Transverse colon (tissue), 4 donors: ENCODE data around the gene ARHGAP12. TPM values are rescaled to one million over a fixed set of nuclear protein-coding genes. Genes with fewer than 3 reads are reported as not detected.

Experiments
- DNase-seq: peaks from one replicate; pipeline ENCODE4 v3.0.0-alpha.2; 2019
- H3K27ac ChIP-seq, 4 donors: fragments of 200-600 bp; sonication (generic); 2 replicates each; pipeline ENCODE4 v1.5.1; 2016 to 2018; ENCODE audit warnings: inconsistent platforms in 4 of 4
- H3K27me3 ChIP-seq: fragments of 200-600 bp; sonication (generic); 2 replicates; pipeline ENCODE4 v1.5.1; 2017; ENCODE audit warnings: inconsistent platforms
- H3K36me3 ChIP-seq, 4 donors: fragments of 200-600 bp; sonication (generic); 2 replicates each; pipeline ENCODE4 v1.5.1; 2017 to 2019; ENCODE audit warnings: inconsistent platforms in 4 of 4
- H3K4me1 ChIP-seq, 4 donors: fragments of 200-600 bp; sonication (generic); 2 replicates each; pipeline ENCODE4 v1.5.1; 2017 to 2020; ENCODE audit warnings: inconsistent platforms in 4 of 4
- H3K4me3 ChIP-seq, 4 donors: fragments of 200-600 bp; sonication (generic); 1 replicate in 1 of 4; 2 replicates in 3 of 4; pipeline versions ENCODE4 v1.5.1 to v1.6.1; 2017 to 2019; ENCODE audit warnings: inconsistent platforms in 4 of 4
- H3K9me3 ChIP-seq, 2 donors: fragments of 200-600 bp; sonication (generic); 2 replicates each; pipeline ENCODE4 v1.5.1; 2017 to 2019; ENCODE audit warnings: inconsistent platforms in 2 of 2
- EP300 ChIP-seq: sonication (generic); formaldehyde crosslinking; IDR thresholded peaks from one replicate; pipeline ENCODE4 v1.6.1; 2017; ENCODE audit warnings: antibody characterized with exemption, low read depth
- POLR2A ChIP-seq: fragments of 450-650 bp; IDR thresholded peaks from one replicate; pipeline ENCODE4 v1.6.1; 2016; ENCODE audit warnings: antibody characterized with exemption, mild to moderate bottlenecking, moderate library complexity
- POLR2AphosphoS5 ChIP-seq, 3 donors: sonication (generic); formaldehyde crosslinking; IDR thresholded peaks; one replicate each; pipeline ENCODE4 v1.6.1; 2016; ENCODE audit warnings: antibody characterized with exemption in 3 of 3
- WGBS, 2 donors: methylation state at CpG; one replicate each; pipeline ENCODE4 v1.1.5; 2018; ENCODE audit warnings: low coverage in 1 of 2; 5-methylcytosine and 5-hydroxymethylcytosine counted together
- in situ Hi-C, 4 donors: fragments of 200-750 bp; cut with MboI; loops; one replicate each; pipeline versions ENCODE4 v1.15.0 to v1.15.1; 2017; ENCODE audit warnings: low sequenced_read_pairs in 3 of 4, low pct_ligation_motif_present in 1 of 4, low pct_unique_long_range_greater_than_20kb in 1 of 4
- intact Hi-C: fragments of 100-400 bp; cut with DNase I; formaldehyde crosslinking; loops from one replicate; pipeline ENCODE4 v1.15.1; 2023; ENCODE audit warnings: low total_unique reads
- total RNA-seq, 4 donors: library from RNA; depleted of rRNA; stranded (reverse); fragments of >200 nt; gene quantifications; one replicate each; pipeline ENCODE4 v1.1.0, GENCODE V29; 2016
- TF ChIP-seq, protein P1 (sequence below), 5 experiments: fragments of 200-600 bp in 3 of 5; fragments of 450-650 bp in 2 of 5; sonication (generic) in 3 of 5; IDR thresholded peaks; 1 replicate in 2 of 5; 2 replicates in 3 of 5; pipeline ENCODE4 v1.5.1; 2016 to 2017; ENCODE audit warnings: antibody characterized with exemption in 5 of 5, inconsistent platforms in 3 of 5, mild to moderate bottlenecking in 2 of 5, moderate library complexity in 1 of 5

ARHGAP12 gene
- total RNA-seq, 4 donors from 2014 or later: 19.9 to 60.5 (median 46.1) TPM

DNA sequence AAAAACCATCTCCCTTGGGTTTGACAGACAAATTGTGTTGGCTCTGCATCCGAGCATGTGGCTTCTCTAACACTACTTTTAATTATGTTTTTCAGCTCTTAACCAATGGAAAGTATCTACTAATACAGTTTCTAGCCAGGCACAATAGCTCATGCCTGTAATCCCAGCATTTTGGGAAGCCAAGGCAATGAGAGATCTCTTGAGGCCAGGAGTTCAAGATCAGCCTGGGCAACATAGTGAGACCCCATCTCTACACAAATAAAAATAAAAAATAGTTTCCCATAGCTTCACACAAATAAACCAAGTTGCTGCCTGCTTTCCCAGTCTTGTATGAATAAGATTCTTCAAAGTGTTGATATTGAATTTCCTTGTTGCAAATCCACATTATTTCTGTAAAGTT, 13.8 kb upstream of the ARHGAP12 start:
- no peaks in the 10 kb centered on the region for H3K9me3 ChIP-seq
- no peak for DNase-seq
- H3K27ac ChIP-seq: no peak overlapping the region
- TF ChIP-seq POLR2A (no peak), POLR2AphosphoS5 (IDR thresholded peaks at IDR 0.05) (no peak), EP300 (no peak)
- TF ChIP-seq, protein P1, sequence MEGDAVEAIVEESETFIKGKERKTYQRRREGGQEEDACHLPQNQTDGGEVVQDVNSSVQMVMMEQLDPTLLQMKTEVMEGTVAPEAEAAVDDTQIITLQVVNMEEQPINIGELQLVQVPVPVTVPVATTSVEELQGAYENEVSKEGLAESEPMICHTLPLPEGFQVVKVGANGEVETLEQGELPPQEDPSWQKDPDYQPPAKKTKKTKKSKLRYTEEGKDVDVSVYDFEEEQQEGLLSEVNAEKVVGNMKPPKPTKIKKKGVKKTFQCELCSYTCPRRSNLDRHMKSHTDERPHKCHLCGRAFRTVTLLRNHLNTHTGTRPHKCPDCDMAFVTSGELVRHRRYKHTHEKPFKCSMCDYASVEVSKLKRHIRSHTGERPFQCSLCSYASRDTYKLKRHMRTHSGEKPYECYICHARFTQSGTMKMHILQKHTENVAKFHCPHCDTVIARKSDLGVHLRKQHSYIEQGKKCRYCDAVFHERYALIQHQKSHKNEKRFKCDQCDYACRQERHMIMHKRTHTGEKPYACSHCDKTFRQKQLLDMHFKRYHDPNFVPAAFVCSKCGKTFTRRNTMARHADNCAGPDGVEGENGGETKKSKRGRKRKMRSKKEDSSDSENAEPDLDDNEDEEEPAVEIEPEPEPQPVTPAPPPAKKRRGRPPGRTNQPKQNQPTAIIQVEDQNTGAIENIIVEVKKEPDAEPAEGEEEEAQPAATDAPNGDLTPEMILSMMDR (IDR thresholded peaks at IDR 0.05): no peak
- 71 to 94% methylated on average over 1 of the region's 1 CpG for WGBS, 2 donors
- no peaks in the 10 kb centered on the region for H3K27me3 ChIP-seq
- peaks cover 5 to 27% (median 12%) of the 10 kb centered on the region in 4 donors for H3K4me1 ChIP-seq
- no peaks in the 10 kb centered on the region for H3K36me3 ChIP-seq
- in situ Hi-C loops (loop anchor here in 2 of 4 donors (10.0 kb wide), 1 partner anchor 78 kb away; no protein-coding TSS in a partner anchor), intact Hi-C loops (loop anchor here (10.0 kb wide), 1 partner anchor 78 kb away; no protein-coding TSS in a partner anchor)
- no peak overlapping the region for H3K4me3 ChIP-seq

DNA sequence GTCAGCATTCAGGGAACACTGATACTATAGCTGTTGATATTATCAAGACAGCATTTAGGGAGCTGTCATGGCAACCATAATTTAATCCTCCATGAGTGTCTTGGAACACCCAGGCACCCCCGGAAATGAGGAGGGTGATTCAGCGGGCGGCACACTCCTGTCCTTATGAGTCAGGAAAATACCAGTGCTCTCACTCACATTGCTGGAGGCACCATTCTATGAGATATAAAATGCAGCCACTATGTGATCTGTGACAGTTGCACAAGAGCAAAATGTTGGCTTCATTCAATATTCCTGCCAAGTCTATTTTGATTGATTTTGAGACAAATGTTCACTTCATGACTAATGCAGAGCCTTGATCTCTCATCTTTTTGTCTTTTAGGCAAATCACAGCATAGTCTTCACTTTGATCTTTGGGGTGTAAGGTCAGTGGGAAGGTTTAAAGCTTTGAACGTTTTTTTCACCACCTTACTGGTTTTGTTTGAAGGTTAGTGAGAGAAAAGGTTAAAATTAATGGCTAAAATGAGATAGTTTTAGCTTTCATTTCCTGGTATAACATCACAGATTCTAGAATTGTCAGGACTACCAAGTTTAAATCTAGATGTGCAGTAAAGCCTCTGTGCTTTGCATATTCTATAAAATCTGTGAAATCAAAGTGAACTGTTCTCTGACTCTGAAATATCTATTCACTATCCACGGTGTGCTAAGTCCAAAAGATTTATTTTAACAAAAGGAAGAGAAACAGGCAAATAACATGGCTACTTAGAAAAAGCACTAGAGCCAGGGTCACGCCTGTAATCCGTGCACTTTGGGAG, 12.4 kb upstream of the ARHGAP12 start:
- H3K4me1 ChIP-seq: peaks cover 0 to 27% (median 13%) of the 10 kb centered on the region in 4 donors
- H3K4me3 ChIP-seq: no peak overlapping the region
- peak; percentile 40 for DNase-seq
- 56 to 59% methylated on average over 4 to 7 of the region's 7 CpGs for WGBS, 2 donors
- H3K27me3 ChIP-seq: no peaks in the 10 kb centered on the region
- intact Hi-C loops: loop anchor here (10.0 kb wide), 1 partner anchor 76 kb away; no protein-coding TSS in a partner anchor
- TF ChIP-seq, protein P1 (IDR thresholded peaks at IDR 0.05): no peak
- no peak for TF ChIP-seq POLR2AphosphoS5 (IDR thresholded peaks at IDR 0.05)
- no peak for TF ChIP-seq POLR2A
- no peak for TF ChIP-seq EP300
- H3K9me3 ChIP-seq: no peaks in the 10 kb centered on the region
- in situ Hi-C loops: loop anchor here in 2 of 4 donors (10.0 kb wide), 1 partner anchor 76 kb away; no protein-coding TSS in a partner anchor
- H3K27ac ChIP-seq: no peak overlapping the region
- no peaks in the 10 kb centered on the region for H3K36me3 ChIP-seq

DNA sequence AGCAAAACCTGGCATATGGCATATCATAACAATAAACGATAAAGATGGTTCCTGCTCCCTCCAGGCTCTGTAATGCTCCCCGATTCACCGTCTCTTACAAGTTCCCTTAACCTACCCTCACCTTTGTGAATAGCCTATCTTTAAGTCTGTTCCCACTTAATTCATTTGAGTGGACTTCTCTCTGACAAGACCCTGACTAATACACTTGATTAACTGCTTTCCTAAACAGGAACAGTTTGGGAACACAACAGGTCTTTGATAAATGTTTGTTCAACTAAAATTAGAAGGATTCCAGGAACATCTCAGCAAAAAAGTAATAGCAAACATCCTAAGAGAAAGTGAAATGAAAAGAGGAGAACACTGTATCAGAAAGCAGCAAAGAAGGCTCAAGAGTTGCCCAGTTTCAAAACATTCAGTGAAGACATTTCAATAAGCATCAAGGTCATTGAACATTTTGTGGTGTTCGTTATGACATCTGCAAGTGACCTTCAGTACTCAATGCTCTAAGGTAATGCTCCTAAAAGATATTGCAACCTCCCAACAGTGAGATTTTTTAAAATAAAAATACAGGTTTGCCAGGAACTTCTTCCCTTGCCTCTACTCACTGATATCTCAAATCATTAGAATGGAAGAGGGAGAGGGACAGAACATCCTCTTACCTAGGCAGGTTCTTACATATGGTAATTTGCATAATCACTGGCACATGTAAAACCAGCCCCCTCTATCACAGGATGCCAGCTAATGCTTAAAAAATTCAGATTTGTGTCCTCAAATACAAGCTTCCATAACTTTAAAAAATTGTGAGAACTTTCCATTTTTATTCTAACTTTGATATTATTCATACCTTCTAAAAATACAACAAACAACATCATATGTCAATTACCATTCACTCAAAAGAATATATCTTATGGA, 11.4 kb upstream of the ARHGAP12 start:
- Histone ChIP-seq H3K27ac (no peak overlapping the region), H3K4me1 (peaks cover 0 to 25% (median 13%) of the 10 kb centered on the region in 4 donors), H3K9me3 (no peaks in the 10 kb centered on the region), H3K27me3 (no peaks in the 10 kb centered on the region), H3K36me3 (no peaks in the 10 kb centered on the region), H3K4me3 (no peak overlapping the region)
- TF ChIP-seq POLR2A (no peak), POLR2AphosphoS5 (IDR thresholded peaks at IDR 0.05) (no peak), EP300 (no peak)
- TF ChIP-seq, protein P1 (IDR thresholded peaks at IDR 0.05): no peak
- intact Hi-C loops (loop anchor here (10.0 kb wide), 1 partner anchor 75 kb away; no protein-coding TSS in a partner anchor), in situ Hi-C loops (loop anchor here in 2 of 4 donors (10.0 kb wide), 1 partner anchor 75 kb away; no protein-coding TSS in a partner anchor)
- no peak for DNase-seq
- 83 to 90% methylated on average over 3 to 4 of the region's 4 CpGs for WGBS, 2 donors

DNA sequence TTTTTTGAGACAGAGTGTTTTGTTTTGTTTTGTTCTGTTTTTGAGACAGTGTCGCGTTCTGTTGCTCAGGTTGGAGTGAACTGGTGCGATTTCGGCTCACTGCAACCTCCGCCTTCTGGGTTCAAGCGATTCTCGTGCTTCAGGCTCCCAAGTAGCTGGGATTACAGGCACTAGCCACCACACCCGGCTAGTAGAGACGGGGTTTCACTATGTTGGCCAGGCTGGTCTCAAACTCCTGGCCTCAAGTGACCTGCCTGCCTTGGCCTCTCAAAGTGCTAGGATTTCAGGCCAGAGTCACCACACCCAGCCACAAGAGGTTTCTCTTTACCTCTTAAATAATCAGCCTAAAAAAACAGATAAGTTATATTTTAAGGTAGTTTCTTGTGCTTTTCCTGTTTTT, 8.7 kb upstream of the ARHGAP12 start:
- in situ Hi-C loops: no loop called here
- no peak for TF ChIP-seq POLR2AphosphoS5 (IDR thresholded peaks at IDR 0.05)
- TF ChIP-seq, protein P1 (IDR thresholded peaks at IDR 0.05): no peak
- no peak for TF ChIP-seq POLR2A
- TF ChIP-seq EP300: no peak
- no peaks in the 10 kb centered on the region for H3K9me3 ChIP-seq
- 53 to 60% methylated on average over 4 to 9 of the region's 9 CpGs for WGBS, 2 donors
- intact Hi-C loops: no loop called here
- DNase-seq: no peak
- H3K27me3 ChIP-seq: no peaks in the 10 kb centered on the region
- H3K4me3 ChIP-seq: no peak overlapping the region
- H3K36me3 ChIP-seq: no peaks in the 10 kb centered on the region
- peaks cover 0 to 18% (median 9%) of the 10 kb centered on the region in 4 donors for H3K4me1 ChIP-seq
- H3K27ac ChIP-seq: peak overlapping the region; percentile 61 to 72 (median 66)
